Activated T-helper 2 cell treated with anti-CD3 and anti-CD28 coated beads, Interferon-gamma antibody, Interleukin-2, Interleukin-4, amounts not matched to agents 10 μg/mL and 5 μg/mL and 100 μg/mL, durations not matched to agents 14 hours and 24 hours and 36 hours (primary cell): ENCODE data around the gene C5AR2. TPM values are rescaled to one million over a fixed set of nuclear protein-coding genes. Genes with fewer than 3 reads are reported as not detected.
A peak's percentile ranks its signal among the peaks of the same experiment; 100 is the strongest.
"Not testable (repeated sequence)": the region's sequence is repeated elsewhere in the genome, so short reads cannot be mapped to it uniquely, and the experiment has no call there.

Experiments used
- DNase-seq: peaks from one replicate; pipeline ENCODE4 v3.0.0; 2021; ENCODE audit warnings: low spot score
- H3K27ac Mint-ChIP-seq: one replicate; pipeline ENCODE4 v1.8.0; 2021; ENCODE audit warnings: mixed read lengths
- H3K27me3 Mint-ChIP-seq: one replicate; pipeline ENCODE4 v1.8.0; 2021; ENCODE audit warnings: low read depth, mixed read lengths
- H3K36me3 Mint-ChIP-seq: one replicate; pipeline ENCODE4 v1.8.0; 2021; ENCODE audit warnings: low read depth, mixed read lengths
- H3K4me1 Mint-ChIP-seq: one replicate; pipeline ENCODE4 v1.8.0; 2021; ENCODE audit warnings: low read depth, mixed read lengths
- H3K4me3 Mint-ChIP-seq: one replicate; pipeline ENCODE4 v1.8.0; 2021; ENCODE audit warnings: low read depth, mild to moderate bottlenecking, moderate library complexity, mixed read lengths
- H3K9me3 Mint-ChIP-seq: one replicate; pipeline ENCODE4 v1.8.0; 2021; ENCODE audit warnings: mixed read lengths
- intact Hi-C: fragments of 100-400 bp; cut with micrococcal nuclease; formaldehyde crosslinking; loops from one replicate; pipeline ENCODE4 v1.15.1; 2023
- total RNA-seq: library from RNA; stranded (reverse); gene quantifications from 2 replicates; pipeline ENCODE4 v1.2.3, GENCODE V29; 2022

Gene C5AR2
- total RNA-seq, 1 donor from 2014 or later: not detected

- Mint-ChIP-seq H3K36me3 (peaks cover 22% of the 10 kb centered on the region), H3K27me3 (no peaks in the 10 kb centered on the region), H3K9me3 (no peaks in the 10 kb centered on the region)
Observed at GRCh38 chr19:47374876-47375693, 43.1 kb downstream of the C5AR2 start.

GRCh38 chr19:47375694-47376588 is 44.0 kb downstream of the C5AR2 start:
- no peak for DNase-seq
- Mint-ChIP-seq H3K27me3 (no peaks in the 10 kb centered on the region), H3K9me3 (no peaks in the 10 kb centered on the region), H3K36me3 (peaks cover 25% of the 10 kb centered on the region), H3K4me3 (no peak overlapping the region), H3K27ac (no peak overlapping the region), H3K4me1 (no peaks in the 10 kb centered on the region)
- intact Hi-C loops: no loop called here

More at GRCh38 chr19:47374876-47375693, 43.1 kb downstream of the C5AR2 start:
- Mint-ChIP-seq H3K4me3 (no peak overlapping the region), H3K4me1 (no peaks in the 10 kb centered on the region), H3K27ac (no peak overlapping the region)
- DNase-seq: no peak
- intact Hi-C loops: no loop called here

- Mint-ChIP-seq H3K9me3 (no peaks in the 10 kb centered on the region), H3K27ac (no peak overlapping the region), H3K4me1 (peaks cover 5% of the 10 kb centered on the region), H3K4me3 (no peak overlapping the region), H3K36me3 (peaks cover 27% of the 10 kb centered on the region), H3K27me3 (no peaks in the 10 kb centered on the region)
- no peak for DNase-seq
- intact Hi-C loops: no loop called here
Observed at GRCh38 chr19:47376589-47377144, 44.7 kb downstream of the C5AR2 start.

- H3K4me1 Mint-ChIP-seq: peaks cover 6% of the 10 kb centered on the region
- no peaks in the 10 kb centered on the region for H3K27me3 Mint-ChIP-seq
- no peak overlapping the region for H3K27ac Mint-ChIP-seq
- no peak overlapping the region for H3K4me3 Mint-ChIP-seq
- H3K36me3 Mint-ChIP-seq: peaks cover 28% of the 10 kb centered on the region
- no peak for DNase-seq
- intact Hi-C loops: no loop called here
- H3K9me3 Mint-ChIP-seq: no peaks in the 10 kb centered on the region
Observed at GRCh38 chr19:47377208-47377701, 45.3 kb downstream of the C5AR2 start.

GRCh38 chr19:47377801-47378200 is 45.8 kb downstream of the C5AR2 start:
- DNase-seq: no peak
- Mint-ChIP-seq H3K27ac (no peak overlapping the region), H3K9me3 (no peaks in the 10 kb centered on the region), H3K4me3 (no peak overlapping the region), H3K27me3 (no peaks in the 10 kb centered on the region), H3K36me3 (peaks cover 29% of the 10 kb centered on the region), H3K4me1 (peaks cover 6% of the 10 kb centered on the region)
- intact Hi-C loops: no loop called here

- Mint-ChIP-seq H3K4me3 (no peak overlapping the region), H3K9me3 (no peaks in the 10 kb centered on the region), H3K27ac (no peak overlapping the region), H3K27me3 (no peaks in the 10 kb centered on the region), H3K4me1 (peaks cover 9% of the 10 kb centered on the region), H3K36me3 (peaks cover 29% of the 10 kb centered on the region)
- DNase-seq: no peak
- intact Hi-C loops: no loop called here
Observed at GRCh38 chr19:47378246-47378645, 46.3 kb downstream of the C5AR2 start.

GRCh38 chr19:47379381-47379938 is 47.5 kb downstream of the C5AR2 start:
- intact Hi-C loops: no loop called here
- no peaks in the 10 kb centered on the region for H3K27me3 Mint-ChIP-seq
- no peaks in the 10 kb centered on the region for H3K9me3 Mint-ChIP-seq
- no peak overlapping the region for H3K27ac Mint-ChIP-seq
- DNase-seq: no peak
- H3K4me3 Mint-ChIP-seq: no peak overlapping the region
- H3K4me1 Mint-ChIP-seq: peaks cover 13% of the 10 kb centered on the region
- peaks cover 27% of the 10 kb centered on the region for H3K36me3 Mint-ChIP-seq

GRCh38 chr19:47380559-47380958 is 48.6 kb downstream of the C5AR2 start:
- no peaks in the 10 kb centered on the region for H3K27me3 Mint-ChIP-seq
- no peak overlapping the region for H3K4me3 Mint-ChIP-seq
- peaks cover 13% of the 10 kb centered on the region for H3K4me1 Mint-ChIP-seq
- no peak overlapping the region for H3K27ac Mint-ChIP-seq
- intact Hi-C loops: no loop called here
- H3K9me3 Mint-ChIP-seq: no peaks in the 10 kb centered on the region
- no peak for DNase-seq
- H3K36me3 Mint-ChIP-seq: peaks cover 25% of the 10 kb centered on the region

- DNase-seq: no peak
- H3K27ac Mint-ChIP-seq: no peak overlapping the region
Observed at GRCh38 chr19:47381121-47381520, 49.1 kb downstream of the C5AR2 start.

GRCh38 chr19:47381653-47382279 is 49.8 kb downstream of the C5AR2 start:
- Mint-ChIP-seq H3K4me3 (no peak overlapping the region), H3K4me1 (peaks cover 13% of the 10 kb centered on the region), H3K27me3 (no peaks in the 10 kb centered on the region), H3K27ac (no peak overlapping the region), H3K36me3 (peaks cover 22% of the 10 kb centered on the region), H3K9me3 (no peaks in the 10 kb centered on the region)
- peak; percentile 13 for DNase-seq
- intact Hi-C loops: no loop called here

More at GRCh38 chr19:47381121-47381520, 49.1 kb downstream of the C5AR2 start:
- H3K4me3 Mint-ChIP-seq: no peak overlapping the region
- H3K27me3 Mint-ChIP-seq: no peaks in the 10 kb centered on the region
- intact Hi-C loops: no loop called here
- H3K9me3 Mint-ChIP-seq: no peaks in the 10 kb centered on the region
- peaks cover 13% of the 10 kb centered on the region for H3K4me1 Mint-ChIP-seq
- H3K36me3 Mint-ChIP-seq: peaks cover 23% of the 10 kb centered on the region

GRCh38 chr19:47383890-47384289 is 51.9 kb downstream of the C5AR2 start:
- DNase-seq, H3K9me3 Mint-ChIP-seq, intact Hi-C loops, H3K4me3 Mint-ChIP-seq, H3K27me3 Mint-ChIP-seq, H3K27ac Mint-ChIP-seq: not testable (repeated sequence)
- peaks cover 13% of the 10 kb centered on the region for H3K4me1 Mint-ChIP-seq
- peaks cover 22% of the 10 kb centered on the region for H3K36me3 Mint-ChIP-seq

GRCh38 chr19:47384533-47384932 is 52.6 kb downstream of the C5AR2 start:
- DNase-seq, H3K4me3 Mint-ChIP-seq, H3K27me3 Mint-ChIP-seq, H3K9me3 Mint-ChIP-seq, H3K27ac Mint-ChIP-seq, intact Hi-C loops: not testable (repeated sequence)
- peaks cover 13% of the 10 kb centered on the region for H3K4me1 Mint-ChIP-seq
- peaks cover 22% of the 10 kb centered on the region for H3K36me3 Mint-ChIP-seq
